ENCODE data around the gene PNCK.
A peak's percentile ranks its signal among the peaks of the same experiment; 100 is the strongest.

Gene PNCK

DNA sequence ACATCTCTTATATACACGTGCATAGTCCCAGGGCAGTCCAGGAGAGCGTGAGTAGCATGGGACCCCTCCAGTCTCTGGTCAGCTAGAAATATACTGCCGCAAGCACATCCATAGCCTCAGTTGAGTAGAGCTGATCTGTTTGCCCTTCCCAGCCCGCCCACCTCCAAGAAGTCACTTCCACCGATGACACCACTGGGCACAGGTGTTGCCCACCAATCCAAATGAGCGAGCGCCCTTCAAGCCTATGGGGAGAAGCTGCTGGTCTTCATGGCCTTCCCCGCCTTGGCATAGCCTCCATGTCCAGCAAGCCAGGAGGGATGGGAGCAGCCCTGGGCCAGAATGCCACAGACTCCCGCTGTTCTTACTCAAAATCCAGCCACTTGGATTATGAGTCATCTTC is 16.5 kb downstream of the PNCK start:
- H3K27ac ChIP-seq (ENCODE audit: insufficient read depth, low read length, poor library complexity, severe bottlenecking) = no peak overlapping the region
- no peak overlapping the region for H3K4me3 ChIP-seq (ENCODE audit: insufficient read depth, low read depth, low read length, poor library complexity, severe bottlenecking)
- no peaks in the 10 kb centered on the region for H3K36me3 ChIP-seq (ENCODE audit: control insufficient read depth, insufficient read depth, low read length)
- DNase-seq = no peak
- no peaks in the 10 kb centered on the region for H3K4me1 ChIP-seq (ENCODE audit: control insufficient read depth, insufficient read depth, low read length, poor library complexity, severe bottlenecking)
- no peaks in the 10 kb centered on the region for H3K27me3 ChIP-seq (replicated peaks; ENCODE audit: control insufficient read depth, insufficient read depth, low read length, poor library complexity, severe bottlenecking)
- H3K9me3 ChIP-seq (ENCODE audit: control insufficient read depth, low read length) = no peaks in the 10 kb centered on the region

DNA sequence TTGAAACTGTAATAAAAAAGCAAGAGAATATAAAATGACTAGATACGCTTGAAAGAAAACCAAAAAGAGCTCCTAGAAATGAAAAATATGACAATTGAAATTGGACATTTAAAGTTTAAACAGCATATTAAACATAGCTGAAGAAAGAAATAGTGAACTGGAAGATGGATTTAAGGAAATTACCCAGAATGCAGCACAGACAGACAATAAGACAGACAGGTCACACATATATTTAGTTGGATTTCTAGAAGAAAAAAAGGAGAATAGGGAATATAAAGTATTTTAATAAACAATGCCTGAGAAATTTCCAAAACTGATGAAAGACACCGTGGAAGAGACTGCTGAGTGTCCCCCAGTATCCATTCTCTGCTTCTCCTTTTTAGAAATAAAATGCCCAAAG is 20.1 kb downstream of the PNCK start:
- H3K4me1 ChIP-seq (ENCODE audit: control insufficient read depth, insufficient read depth, low read length, poor library complexity, severe bottlenecking) = no peaks in the 10 kb centered on the region
- no peaks in the 10 kb centered on the region for H3K9me3 ChIP-seq (ENCODE audit: control insufficient read depth, low read length)
- no peaks in the 10 kb centered on the region for H3K36me3 ChIP-seq (ENCODE audit: control insufficient read depth, insufficient read depth, low read length)
- no peak overlapping the region for H3K4me3 ChIP-seq (ENCODE audit: insufficient read depth, low read depth, low read length, poor library complexity, severe bottlenecking)
- no peak overlapping the region for H3K27ac ChIP-seq (ENCODE audit: insufficient read depth, low read length, poor library complexity, severe bottlenecking)
- no peak for DNase-seq
- no peaks in the 10 kb centered on the region for H3K27me3 ChIP-seq (replicated peaks; ENCODE audit: control insufficient read depth, insufficient read depth, low read length, poor library complexity, severe bottlenecking)

DNA sequence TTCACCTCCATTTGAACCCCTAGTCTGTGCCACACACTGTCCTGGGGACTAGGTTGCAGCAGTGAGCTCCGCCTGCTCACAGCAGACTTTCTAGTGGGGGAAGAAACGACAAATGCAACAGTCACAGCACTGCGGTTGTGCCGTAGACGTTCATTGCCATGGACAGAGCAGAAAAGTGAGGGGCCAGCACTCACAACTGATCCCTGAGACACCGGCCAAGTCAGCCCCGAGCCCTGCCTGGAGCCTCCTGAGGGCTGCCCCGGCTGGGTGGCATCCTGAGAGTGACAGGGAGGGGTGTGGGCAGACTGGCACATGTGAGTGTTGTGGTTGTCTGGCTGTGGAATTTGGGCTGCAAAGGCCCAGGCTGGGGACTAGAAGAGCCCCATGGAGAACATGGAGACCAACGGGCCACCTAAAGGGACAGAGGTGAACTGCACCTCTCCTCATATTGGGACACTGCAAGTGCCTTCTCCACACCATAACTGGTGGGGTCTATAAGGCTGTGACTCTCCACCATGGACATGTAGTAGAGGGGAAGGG is 22.0 kb downstream of the PNCK start:
- no peak overlapping the region for H3K4me3 ChIP-seq (ENCODE audit: insufficient read depth, low read depth, low read length, poor library complexity, severe bottlenecking)
- H3K9me3 ChIP-seq (ENCODE audit: control insufficient read depth, low read length) = no peaks in the 10 kb centered on the region
- no peak overlapping the region for H3K27ac ChIP-seq (ENCODE audit: insufficient read depth, low read length, poor library complexity, severe bottlenecking)
- peaks cover 2% of the 10 kb centered on the region for H3K4me1 ChIP-seq (ENCODE audit: control insufficient read depth, insufficient read depth, low read length, poor library complexity, severe bottlenecking)
- DNase-seq = no peak
- peaks cover 10% of the 10 kb centered on the region for H3K27me3 ChIP-seq (replicated peaks; ENCODE audit: control insufficient read depth, insufficient read depth, low read length, poor library complexity, severe bottlenecking)
- H3K36me3 ChIP-seq (ENCODE audit: control insufficient read depth, insufficient read depth, low read length) = no peaks in the 10 kb centered on the region

DNA sequence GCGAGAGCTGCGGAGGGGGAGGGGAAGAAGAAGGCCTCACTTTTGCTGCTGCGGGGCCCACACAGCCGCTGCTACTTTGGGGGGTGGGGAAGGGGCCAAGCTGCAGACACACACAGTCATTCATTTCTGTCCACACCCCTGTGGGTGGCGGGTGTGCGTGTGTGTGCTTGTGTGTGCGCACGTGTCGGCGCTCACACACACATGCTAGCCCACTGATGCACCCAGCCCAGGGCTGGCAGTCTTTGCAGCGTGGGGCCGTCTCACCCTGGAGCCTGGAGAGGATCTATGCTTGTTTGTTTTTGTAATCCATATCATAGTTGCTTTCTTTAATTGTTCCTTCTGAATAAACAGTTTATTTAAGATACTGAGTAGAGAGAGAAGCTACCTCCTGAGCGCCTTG is 22.7 kb downstream of the PNCK start:
- peaks cover 3% of the 10 kb centered on the region for H3K4me1 ChIP-seq (ENCODE audit: control insufficient read depth, insufficient read depth, low read length, poor library complexity, severe bottlenecking)
- H3K9me3 ChIP-seq (ENCODE audit: control insufficient read depth, low read length) = no peaks in the 10 kb centered on the region
- H3K27me3 ChIP-seq (replicated peaks; ENCODE audit: control insufficient read depth, insufficient read depth, low read length, poor library complexity, severe bottlenecking) = peaks cover 16% of the 10 kb centered on the region
- H3K36me3 ChIP-seq (ENCODE audit: control insufficient read depth, insufficient read depth, low read length) = no peaks in the 10 kb centered on the region
- no peak overlapping the region for H3K27ac ChIP-seq (ENCODE audit: insufficient read depth, low read length, poor library complexity, severe bottlenecking)
- DNase-seq = no peak
- no peak overlapping the region for H3K4me3 ChIP-seq (ENCODE audit: insufficient read depth, low read depth, low read length, poor library complexity, severe bottlenecking)

DNA sequence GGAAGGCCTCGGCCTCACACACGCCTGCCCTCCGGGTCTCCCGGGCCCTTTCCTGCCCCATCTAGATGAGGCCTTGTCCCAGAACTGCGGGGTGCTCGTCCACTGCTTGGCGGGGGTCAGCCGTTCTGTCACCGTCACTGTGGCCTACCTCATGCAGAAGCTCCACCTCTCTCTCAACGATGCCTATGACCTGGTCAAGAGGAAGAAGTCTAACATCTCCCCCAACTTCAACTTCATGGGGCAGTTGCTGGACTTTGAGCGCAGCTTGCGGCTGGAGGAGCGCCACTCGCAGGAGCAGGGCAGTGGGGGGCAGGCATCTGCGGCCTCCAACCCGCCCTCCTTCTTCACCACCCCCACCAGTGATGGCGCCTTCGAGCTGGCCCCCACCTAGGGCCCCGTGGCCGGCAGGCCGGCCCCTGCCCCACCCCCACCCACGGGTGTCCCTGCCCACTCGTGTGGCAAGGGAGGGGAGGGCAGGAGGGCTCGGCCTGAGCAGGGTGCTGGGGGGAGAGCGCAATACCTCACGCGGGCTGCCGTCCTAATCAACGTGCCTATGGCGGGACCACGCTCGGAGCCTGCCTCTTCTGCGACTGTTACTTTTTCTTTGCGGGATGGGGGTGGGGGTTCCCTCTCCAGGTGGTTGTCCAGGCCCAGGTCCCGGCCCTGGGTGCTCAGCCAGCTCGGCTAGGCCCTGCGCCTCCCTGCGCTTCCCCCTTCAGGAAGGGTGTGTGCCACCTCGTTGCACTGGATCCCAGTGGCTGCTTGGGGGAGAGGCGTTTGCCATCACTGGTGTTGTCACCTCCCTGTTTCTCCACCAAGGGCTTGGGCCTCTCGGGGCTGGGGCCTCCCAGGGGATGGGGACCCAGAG is 23.5 kb downstream of the PNCK start:
- H3K36me3 ChIP-seq (ENCODE audit: control insufficient read depth, insufficient read depth, low read length) = no peaks in the 10 kb centered on the region
- H3K27me3 ChIP-seq (replicated peaks; ENCODE audit: control insufficient read depth, insufficient read depth, low read length, poor library complexity, severe bottlenecking) = peaks cover 18% of the 10 kb centered on the region
- DNase-seq = no peak
- peaks cover 3% of the 10 kb centered on the region for H3K4me1 ChIP-seq (ENCODE audit: control insufficient read depth, insufficient read depth, low read length, poor library complexity, severe bottlenecking)
- H3K4me3 ChIP-seq (ENCODE audit: insufficient read depth, low read depth, low read length, poor library complexity, severe bottlenecking) = no peak overlapping the region
- no peaks in the 10 kb centered on the region for H3K9me3 ChIP-seq (ENCODE audit: control insufficient read depth, low read length)
- H3K27ac ChIP-seq (ENCODE audit: insufficient read depth, low read length, poor library complexity, severe bottlenecking) = no peak overlapping the region

DNA sequence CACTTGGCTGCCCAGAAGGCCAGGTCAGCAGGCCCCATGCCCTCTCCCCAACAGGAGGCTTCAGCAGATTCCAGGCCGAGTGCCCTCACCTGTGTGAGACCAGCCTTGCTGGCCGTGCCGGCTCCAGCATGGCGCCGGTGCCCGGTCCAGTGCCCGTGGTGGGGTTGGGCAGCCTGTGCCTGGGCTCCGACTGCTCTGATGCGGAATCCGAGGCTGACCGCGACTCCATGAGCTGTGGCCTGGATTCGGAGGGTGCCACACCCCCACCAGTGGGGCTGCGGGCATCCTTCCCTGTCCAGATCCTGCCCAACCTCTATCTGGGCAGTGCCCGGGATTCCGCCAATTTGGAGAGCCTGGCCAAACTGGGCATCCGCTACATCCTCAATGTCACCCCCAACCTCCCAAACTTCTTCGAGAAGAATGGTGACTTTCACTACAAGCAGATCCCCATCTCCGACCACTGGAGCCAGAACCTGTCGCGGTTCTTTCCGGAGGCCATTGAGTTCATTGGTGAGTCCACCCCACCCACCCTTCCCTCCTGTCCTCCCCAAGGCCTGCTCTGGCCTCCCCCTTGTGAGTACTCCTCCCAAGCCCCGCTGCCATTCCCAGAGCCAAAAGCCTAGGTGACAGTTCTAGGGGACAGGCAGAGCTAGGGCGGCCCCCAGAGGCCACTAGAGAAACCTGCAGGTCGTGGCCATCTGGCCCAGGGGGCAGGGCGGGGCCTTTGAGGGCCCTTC is 24.3 kb downstream of the PNCK start:
- H3K4me3 ChIP-seq (ENCODE audit: insufficient read depth, low read depth, low read length, poor library complexity, severe bottlenecking) = no peak overlapping the region
- no peak overlapping the region for H3K27ac ChIP-seq (ENCODE audit: insufficient read depth, low read length, poor library complexity, severe bottlenecking)
- peak in 1 of 3 donors; percentile 13 for DNase-seq
- no peaks in the 10 kb centered on the region for H3K36me3 ChIP-seq (ENCODE audit: control insufficient read depth, insufficient read depth, low read length)
- peaks cover 3% of the 10 kb centered on the region for H3K4me1 ChIP-seq (ENCODE audit: control insufficient read depth, insufficient read depth, low read length, poor library complexity, severe bottlenecking)
- H3K27me3 ChIP-seq (replicated peaks; ENCODE audit: control insufficient read depth, insufficient read depth, low read length, poor library complexity, severe bottlenecking) = peaks cover 22% of the 10 kb centered on the region
- no peaks in the 10 kb centered on the region for H3K9me3 ChIP-seq (ENCODE audit: control insufficient read depth, low read length)

DNA sequence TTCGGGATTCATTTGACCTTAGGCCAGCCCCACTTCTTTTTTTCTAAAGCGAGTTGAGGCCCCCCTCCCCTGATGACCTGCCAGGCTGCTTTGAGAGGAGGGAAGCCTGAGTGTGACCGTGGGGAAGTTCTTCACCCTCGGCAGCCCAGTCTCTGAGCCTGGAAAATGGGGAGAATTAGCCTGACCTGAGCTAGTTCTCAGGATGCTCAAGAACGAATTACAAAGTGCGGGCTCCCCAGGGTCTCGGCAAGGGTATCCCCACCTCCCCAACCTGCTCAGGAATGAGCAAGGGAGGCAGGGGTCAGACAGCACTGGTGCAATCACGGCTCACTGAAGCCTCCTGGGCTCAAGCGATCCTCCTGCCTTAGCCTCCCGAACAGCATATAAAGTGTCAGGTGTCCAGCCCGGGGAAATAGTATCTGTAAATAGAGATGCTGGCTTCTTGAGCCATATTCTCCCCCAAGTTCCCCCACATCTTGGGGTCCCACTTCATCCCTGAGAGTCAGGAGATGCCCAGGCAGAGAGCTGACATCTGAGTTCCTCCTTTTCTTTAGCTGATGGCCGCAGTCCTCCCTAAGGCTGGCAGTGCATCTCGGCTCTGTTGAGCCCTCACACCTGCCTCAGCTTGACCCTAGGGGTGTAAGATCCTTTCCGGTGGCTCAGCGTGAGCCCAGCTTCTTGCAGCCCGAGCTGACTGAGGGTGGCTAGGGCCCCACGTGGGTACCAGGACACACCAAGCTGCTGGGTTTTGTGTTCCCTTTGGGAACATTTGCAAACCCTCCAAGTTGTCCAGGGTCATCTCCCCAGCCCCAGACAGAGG is 25.0 kb downstream of the PNCK start:
- H3K4me1 ChIP-seq (ENCODE audit: control insufficient read depth, insufficient read depth, low read length, poor library complexity, severe bottlenecking) = peaks cover 6% of the 10 kb centered on the region
- no peaks in the 10 kb centered on the region for H3K36me3 ChIP-seq (ENCODE audit: control insufficient read depth, insufficient read depth, low read length)
- H3K27ac ChIP-seq (ENCODE audit: insufficient read depth, low read length, poor library complexity, severe bottlenecking) = no peak overlapping the region
- H3K4me3 ChIP-seq (ENCODE audit: insufficient read depth, low read depth, low read length, poor library complexity, severe bottlenecking) = no peak overlapping the region
- H3K9me3 ChIP-seq (ENCODE audit: control insufficient read depth, low read length) = no peaks in the 10 kb centered on the region
- DNase-seq = no peak
- peaks cover 22% of the 10 kb centered on the region for H3K27me3 ChIP-seq (replicated peaks; ENCODE audit: control insufficient read depth, insufficient read depth, low read length, poor library complexity, severe bottlenecking)

DNA sequence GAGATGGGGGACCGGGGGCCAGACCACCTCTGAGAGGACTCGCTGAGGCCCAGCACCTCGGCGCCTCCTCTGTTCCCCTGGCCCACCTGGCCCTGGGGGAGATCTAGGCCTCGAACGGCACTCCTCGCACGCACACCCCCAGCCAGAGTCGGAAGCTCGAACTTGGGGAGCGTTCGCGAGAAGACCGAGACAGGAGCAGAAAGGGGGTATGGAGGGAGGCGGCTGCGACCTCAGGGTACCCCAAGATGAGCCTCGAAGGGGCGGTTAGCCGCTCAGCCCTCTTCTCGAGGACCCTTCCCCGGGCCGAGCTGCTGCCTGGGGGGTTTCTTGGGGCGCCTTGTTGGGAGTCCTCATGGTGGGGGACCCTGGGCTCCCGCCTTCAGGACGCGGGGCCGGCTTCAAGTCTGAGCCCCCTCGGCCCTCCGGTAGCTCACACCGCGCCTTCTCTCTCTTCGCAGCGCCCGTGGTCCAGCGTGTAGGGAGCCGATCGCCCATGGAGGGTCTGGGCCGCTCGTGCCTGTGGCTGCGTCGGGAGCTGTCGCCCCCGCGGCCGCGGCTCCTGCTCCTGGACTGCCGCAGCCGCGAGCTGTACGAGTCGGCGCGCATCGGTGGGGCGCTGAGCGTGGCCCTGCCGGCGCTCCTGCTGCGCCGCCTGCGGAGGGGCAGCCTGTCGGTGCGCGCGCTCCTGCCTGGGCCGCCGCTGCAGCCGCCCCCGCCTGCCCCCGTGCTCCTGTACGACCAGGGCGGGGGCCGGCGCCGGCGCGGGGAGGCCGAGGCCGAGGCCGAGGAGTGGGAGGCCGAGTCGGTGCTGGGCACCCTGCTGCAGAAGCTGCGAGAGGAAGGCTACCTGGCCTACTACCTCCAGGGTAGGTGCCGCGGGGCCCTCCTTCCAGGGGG is 25.9 kb downstream of the PNCK start:
- peaks cover 22% of the 10 kb centered on the region for H3K27me3 ChIP-seq (replicated peaks; ENCODE audit: control insufficient read depth, insufficient read depth, low read length, poor library complexity, severe bottlenecking)
- H3K4me1 ChIP-seq (ENCODE audit: control insufficient read depth, insufficient read depth, low read length, poor library complexity, severe bottlenecking) = peaks cover 11% of the 10 kb centered on the region
- H3K9me3 ChIP-seq (ENCODE audit: control insufficient read depth, low read length) = no peaks in the 10 kb centered on the region
- H3K4me3 ChIP-seq (ENCODE audit: insufficient read depth, low read depth, low read length, poor library complexity, severe bottlenecking) = peak overlapping the region; percentile 37
- no peak for DNase-seq
- H3K27ac ChIP-seq (ENCODE audit: insufficient read depth, low read length, poor library complexity, severe bottlenecking) = no peak overlapping the region
- H3K36me3 ChIP-seq (ENCODE audit: control insufficient read depth, insufficient read depth, low read length) = no peaks in the 10 kb centered on the region
